Keratinocyte (primary cell): Measurements from ENCODE around the gene CRBN. TPM values are rescaled to one million over a fixed set of nuclear protein-coding genes. Genes with fewer than 3 reads are reported as not detected.

Experiments used
- DNase-seq: peaks from one replicate; pipeline ENCODE4 v3.0.0-alpha.2; 2011; ENCODE audit warnings: low read depth, missing footprints, low spot score
- FAIRE-seq: peaks from 2 replicates; lab custom pipeline; 2011; peaks lifted over from hg19 to GRCh38; lab: Jason Lieb, UNC
- H2AFZ ChIP-seq: 2 replicates; pipeline ENCODE4 v1.6.0; 2012; ENCODE audit warnings: low read length, control low read depth, inconsistent platforms; ENCODE audit not compliant: control insufficient read depth
- H3K27ac ChIP-seq: 2 replicates; pipeline ENCODE4 v1.5.1; 2011; ENCODE audit warnings: low read length; ENCODE audit not compliant: control insufficient read depth, insufficient read depth
- H3K27me3 ChIP-seq: 3 replicates; pipeline ENCODE4 v1.6.0; 2011; ENCODE audit warnings: low read length; ENCODE audit not compliant: control insufficient read depth, insufficient read depth; ENCODE audit errors: extremely low read depth
- H3K36me3 ChIP-seq, 2 experiments: 2 replicates in 1 of 2; 3 replicates in 1 of 2; pipeline ENCODE4 v1.5.1; 2011; ENCODE audit warnings: low read length in 2 of 2, mild to moderate bottlenecking in 1 of 2; ENCODE audit not compliant: control insufficient read depth in 2 of 2, insufficient read depth in 2 of 2; ENCODE audit errors: extremely low read depth in 1 of 2
- H3K4me1 ChIP-seq: 3 replicates; pipeline ENCODE4 v1.5.1; 2011; ENCODE audit warnings: low read length; ENCODE audit not compliant: control insufficient read depth, insufficient read depth; ENCODE audit errors: extremely low read depth
- H3K4me2 ChIP-seq: 3 replicates; pipeline ENCODE4 v1.6.0; 2011; ENCODE audit warnings: low read depth, low read length; ENCODE audit not compliant: control insufficient read depth, insufficient read depth; ENCODE audit errors: extremely low read depth
- H3K4me3 ChIP-seq, 3 experiments: fragments of 200-600 bp in 1 of 3; sonication (generic) in 1 of 3; 2 replicates in 2 of 3; 3 replicates in 1 of 3; pipeline ENCODE4 v1.5.1; 2011 to 2016; ENCODE audit warnings: low read length in 3 of 3, mild to moderate bottlenecking in 3 of 3, control low read depth in 2 of 3, inconsistent platforms in 1 of 3, low read depth in 1 of 3, mixed read lengths in 1 of 3, mixed run types in 1 of 3, moderate library complexity in 1 of 3; ENCODE audit not compliant: control insufficient read depth in 2 of 3, insufficient read depth in 2 of 3; ENCODE audit errors: extremely low read depth in 1 of 3
- H3K79me2 ChIP-seq: 2 replicates; pipeline ENCODE4 v1.6.0; 2012; ENCODE audit warnings: low read length; ENCODE audit not compliant: control insufficient read depth, insufficient read depth
- H3K9ac ChIP-seq: 3 replicates; pipeline ENCODE4 v1.6.0; 2011; ENCODE audit warnings: low read length; ENCODE audit not compliant: control insufficient read depth, insufficient read depth; ENCODE audit errors: extremely low read depth
- H3K9me1 ChIP-seq: 3 replicates; pipeline ENCODE4 v1.6.0; 2011; ENCODE audit warnings: low read length; ENCODE audit not compliant: control insufficient read depth, insufficient read depth; ENCODE audit errors: extremely low read depth
- H3K9me3 ChIP-seq: 2 replicates; pipeline ENCODE4 v1.5.1; 2012; ENCODE audit warnings: low read depth, low read length; ENCODE audit not compliant: control insufficient read depth
- H4K20me1 ChIP-seq: 3 replicates; pipeline ENCODE4 v1.6.0; 2011; ENCODE audit warnings: low read length; ENCODE audit not compliant: control insufficient read depth, insufficient read depth; ENCODE audit errors: extremely low read depth
- EZH2 ChIP-seq: IDR thresholded peaks from one replicate; pipeline ENCODE4 v1.6.1; 2012; ENCODE audit warnings: inconsistent platforms, mild to moderate bottlenecking, low read length, moderate library complexity
- dilution Hi-C: fragments of 300-500 bp; cut with MboI; formaldehyde crosslinking; loops from one replicate; pipeline ENCODE4 v1.7.0; 2020; ENCODE audit warnings: low sequenced_read_pairs; ENCODE audit not compliant: extremely low pct_ligation_motif_present
- polyA plus RNA-seq, 5 experiments: library from polyadenylated mRNA; depleted of rRNA in 3 of 5; stranded (reverse) in 3 of 5; stranded (forward) in 1 of 5; unstranded in 1 of 5; fragments of >200 nt; gene quantifications; 1 replicate in 1 of 5; 2 replicates in 3 of 5; 3 replicates in 1 of 5; pipeline versions ENCODE4 v1.2.1 to v1.2.3, GENCODE V29; 2011 to 2012; ENCODE audit warnings: missing spikeins in 2 of 5, low read depth in 1 of 5, low replicate concordance in 1 of 5
- TF ChIP-seq, protein P1 (sequence below), 3 experiments: IDR thresholded peaks in 1 of 3; conservative IDR thresholded peaks in 1 of 3; optimal IDR thresholded peaks in 1 of 3; 2 replicates in 2 of 3; 3 replicates in 1 of 3; pipeline versions ENCODE3 to v1.5.1; 2011; ENCODE audit warnings: low read length in 3 of 3, mild to moderate bottlenecking in 3 of 3, moderate library complexity in 2 of 3, control low read depth in 1 of 3, inconsistent platforms in 1 of 3; ENCODE audit not compliant: insufficient read depth in 2 of 3; ENCODE audit errors: extremely low read depth in 1 of 3

Gene CRBN
- polyA plus RNA-seq, 1 donor (not counting 4 experiments of a cell fraction or from before 2014, with no cell fraction given) = 37.7 TPM

DNA sequence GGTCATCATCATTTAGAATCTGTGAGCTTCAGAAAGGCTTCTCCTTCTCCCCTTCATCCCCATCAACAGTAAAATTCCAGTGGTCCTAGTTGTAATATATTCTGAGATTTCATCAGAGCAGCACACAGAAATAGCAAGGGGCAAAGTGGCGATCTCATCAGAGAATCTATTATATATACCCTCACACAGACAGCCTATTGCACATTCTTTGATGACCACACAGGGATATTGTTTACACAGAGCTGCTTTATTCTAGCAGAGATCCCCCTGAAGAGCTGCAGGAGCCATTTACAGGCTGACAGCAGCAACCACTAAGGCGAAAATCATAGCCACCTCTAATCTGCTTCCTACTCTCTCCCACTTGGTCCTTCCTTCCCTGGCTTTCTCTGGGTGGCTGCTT is 42.0 kb upstream of the CRBN start:
- H3K79me2 ChIP-seq = no peaks in the 10 kb centered on the region
- DNase-seq = no peak
- no peak overlapping the region for H3K27ac ChIP-seq
- H3K36me3 ChIP-seq = no peaks in the 10 kb centered on the region
- no peak overlapping the region for H3K4me3 ChIP-seq
- no peak for FAIRE-seq
- dilution Hi-C loops = loop anchor here (25.0 kb wide), 1 partner anchor 1066 kb away; no protein-coding TSS in a partner anchor
- no peak overlapping the region for H3K9ac ChIP-seq
- H3K4me2 ChIP-seq = no peak overlapping the region
- no peaks in the 10 kb centered on the region for H3K4me1 ChIP-seq
- H2AFZ ChIP-seq = no peak overlapping the region
- no peak for TF ChIP-seq EZH2
- TF ChIP-seq, protein P1, sequence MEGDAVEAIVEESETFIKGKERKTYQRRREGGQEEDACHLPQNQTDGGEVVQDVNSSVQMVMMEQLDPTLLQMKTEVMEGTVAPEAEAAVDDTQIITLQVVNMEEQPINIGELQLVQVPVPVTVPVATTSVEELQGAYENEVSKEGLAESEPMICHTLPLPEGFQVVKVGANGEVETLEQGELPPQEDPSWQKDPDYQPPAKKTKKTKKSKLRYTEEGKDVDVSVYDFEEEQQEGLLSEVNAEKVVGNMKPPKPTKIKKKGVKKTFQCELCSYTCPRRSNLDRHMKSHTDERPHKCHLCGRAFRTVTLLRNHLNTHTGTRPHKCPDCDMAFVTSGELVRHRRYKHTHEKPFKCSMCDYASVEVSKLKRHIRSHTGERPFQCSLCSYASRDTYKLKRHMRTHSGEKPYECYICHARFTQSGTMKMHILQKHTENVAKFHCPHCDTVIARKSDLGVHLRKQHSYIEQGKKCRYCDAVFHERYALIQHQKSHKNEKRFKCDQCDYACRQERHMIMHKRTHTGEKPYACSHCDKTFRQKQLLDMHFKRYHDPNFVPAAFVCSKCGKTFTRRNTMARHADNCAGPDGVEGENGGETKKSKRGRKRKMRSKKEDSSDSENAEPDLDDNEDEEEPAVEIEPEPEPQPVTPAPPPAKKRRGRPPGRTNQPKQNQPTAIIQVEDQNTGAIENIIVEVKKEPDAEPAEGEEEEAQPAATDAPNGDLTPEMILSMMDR (optimal IDR thresholded peaks at IDR 0.05 in 1 of 3, IDR thresholded peaks at IDR 0.05 in 1 of 3, conservative IDR thresholded peaks at IDR 0.05 in 1 of 3; ENCODE audit: extremely low read depth in 1 of 3, insufficient read depth in 2 of 3, low read length in 3 of 3) = no peak
- H4K20me1 ChIP-seq = no peaks in the 10 kb centered on the region
- H3K9me3 ChIP-seq = no peaks in the 10 kb centered on the region
- no peaks in the 10 kb centered on the region for H3K27me3 ChIP-seq
- no peaks in the 10 kb centered on the region for H3K9me1 ChIP-seq

GRCh38 chr3:3216401-3216800 is 36.9 kb upstream of the CRBN start:
- no peak for DNase-seq
- Histone ChIP-seq H3K27me3 (no peaks in the 10 kb centered on the region), H2AFZ (no peak overlapping the region), H3K4me1 (no peaks in the 10 kb centered on the region), H3K36me3 (no peaks in the 10 kb centered on the region), H3K79me2 (no peaks in the 10 kb centered on the region), H3K27ac (no peak overlapping the region), H3K4me3 (no peak overlapping the region), H3K9ac (no peak overlapping the region), H3K9me3 (no peaks in the 10 kb centered on the region), H4K20me1 (no peaks in the 10 kb centered on the region), H3K4me2 (no peak overlapping the region), H3K9me1 (no peaks in the 10 kb centered on the region)
- dilution Hi-C loops = loop anchor here (25.0 kb wide), 1 partner anchor 1071 kb away; no protein-coding TSS in a partner anchor
- no peak for FAIRE-seq
- no peak for TF ChIP-seq EZH2
- TF ChIP-seq, protein P1 (optimal IDR thresholded peaks at IDR 0.05 in 1 of 3, IDR thresholded peaks at IDR 0.05 in 1 of 3, conservative IDR thresholded peaks at IDR 0.05 in 1 of 3; ENCODE audit: extremely low read depth in 1 of 3, insufficient read depth in 2 of 3, low read length in 3 of 3) = no peak
